Brain microvascular endothelial cell (primary cell): Measurements from ENCODE around the gene C3orf70.
A peak's percentile ranks its signal among the peaks of the same experiment; 100 is the strongest.
"Not testable (repeated sequence)": the region's sequence is repeated elsewhere in the genome, so short reads cannot be mapped to it uniquely, and the experiment has no call there.

Source experiments
- DNase-seq: peaks from one replicate; pipeline ENCODE4 v3.0.0-alpha.2; 2020
- H3K27ac ChIP-seq: fragments of 250-450 bp; sonication (Bioruptor Pico); 2 replicates; pipeline ENCODE4 v1.5.1; 2020; ENCODE audit warnings: mild to moderate bottlenecking, moderate library complexity
- H3K27me3 ChIP-seq: fragments of 250-450 bp; sonication (Bioruptor Pico); replicated peaks from 2 replicates; pipeline ENCODE4 v1.5.1; 2020; ENCODE audit warnings: mild to moderate bottlenecking
- H3K36me3 ChIP-seq: fragments of 250-450 bp; sonication (Bioruptor Pico); replicated peaks from 2 replicates; pipeline ENCODE4 v1.5.1; 2020; ENCODE audit warnings: mild to moderate bottlenecking
- H3K4me3 ChIP-seq: 2 replicates; pipeline ENCODE4 v1.5.1; 2011; ENCODE audit warnings: low read depth, mild to moderate bottlenecking, control low read depth, low read length, moderate library complexity
- in situ Hi-C: cut with HindIII; loops from 2 replicates; pipeline ENCODE4 v1.10.0; 2017; ENCODE audit warnings: low sequenced_read_pairs, low pct_ligation_motif_present
- TF ChIP-seq, protein P1 (sequence below): IDR thresholded peaks from 2 replicates; pipeline ENCODE4 v1.5.1; 2011; ENCODE audit warnings: low read depth, mild to moderate bottlenecking, moderate library complexity, low read length, control low read depth, inconsistent platforms; ENCODE audit errors: missing control alignments

C3orf70 gene

GRCh38 chr3:185112186-185112585 is 40.7 kb downstream of the C3orf70 start:
- Histone ChIP-seq H3K4me3 (no peak overlapping the region), H3K27ac (no peak overlapping the region), H3K36me3 (no peaks in the 10 kb centered on the region), H3K27me3 (no peaks in the 10 kb centered on the region)
- no peak for DNase-seq
- TF ChIP-seq, protein P1, sequence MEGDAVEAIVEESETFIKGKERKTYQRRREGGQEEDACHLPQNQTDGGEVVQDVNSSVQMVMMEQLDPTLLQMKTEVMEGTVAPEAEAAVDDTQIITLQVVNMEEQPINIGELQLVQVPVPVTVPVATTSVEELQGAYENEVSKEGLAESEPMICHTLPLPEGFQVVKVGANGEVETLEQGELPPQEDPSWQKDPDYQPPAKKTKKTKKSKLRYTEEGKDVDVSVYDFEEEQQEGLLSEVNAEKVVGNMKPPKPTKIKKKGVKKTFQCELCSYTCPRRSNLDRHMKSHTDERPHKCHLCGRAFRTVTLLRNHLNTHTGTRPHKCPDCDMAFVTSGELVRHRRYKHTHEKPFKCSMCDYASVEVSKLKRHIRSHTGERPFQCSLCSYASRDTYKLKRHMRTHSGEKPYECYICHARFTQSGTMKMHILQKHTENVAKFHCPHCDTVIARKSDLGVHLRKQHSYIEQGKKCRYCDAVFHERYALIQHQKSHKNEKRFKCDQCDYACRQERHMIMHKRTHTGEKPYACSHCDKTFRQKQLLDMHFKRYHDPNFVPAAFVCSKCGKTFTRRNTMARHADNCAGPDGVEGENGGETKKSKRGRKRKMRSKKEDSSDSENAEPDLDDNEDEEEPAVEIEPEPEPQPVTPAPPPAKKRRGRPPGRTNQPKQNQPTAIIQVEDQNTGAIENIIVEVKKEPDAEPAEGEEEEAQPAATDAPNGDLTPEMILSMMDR, result no peak
- in situ Hi-C loops, result no loop called here

- H3K27me3 ChIP-seq, H3K4me3 ChIP-seq, H3K36me3 ChIP-seq, DNase-seq, in situ Hi-C loops, H3K27ac ChIP-seq: not testable (repeated sequence)
Measured at GRCh38 chr3:185109012-185109411, 43.8 kb downstream of the C3orf70 start.

DNA sequence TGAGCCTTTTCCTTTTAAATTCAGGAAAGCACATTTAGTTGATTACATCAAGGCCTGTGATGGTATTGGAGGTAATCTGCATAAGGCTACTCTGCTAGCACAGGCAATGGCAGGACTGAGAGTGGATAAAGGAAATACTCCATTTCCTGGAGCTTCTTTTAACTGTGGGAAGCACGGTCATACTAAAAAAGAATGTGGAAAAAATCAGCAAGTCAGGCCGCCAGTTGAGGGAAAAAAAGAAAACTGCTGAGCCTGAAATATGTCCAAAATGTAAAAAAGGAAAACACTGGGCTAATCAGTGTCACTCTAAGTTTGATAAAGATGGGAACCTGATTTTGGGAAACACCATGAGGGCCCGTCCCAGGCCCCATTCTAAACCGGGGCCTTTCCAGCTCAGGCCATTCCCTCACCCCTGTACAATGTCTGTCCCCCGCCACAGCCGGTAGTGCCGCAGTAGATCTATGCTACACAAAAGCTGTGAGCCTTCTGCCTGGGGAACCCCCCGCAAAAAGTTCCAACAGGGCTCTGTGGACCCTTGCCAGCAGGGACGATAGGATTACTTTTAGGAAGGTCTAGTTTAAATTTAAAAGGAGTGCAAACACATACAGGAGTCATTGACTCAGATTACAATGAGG is 46.5 kb downstream of the C3orf70 start:
- H3K27ac ChIP-seq, H3K36me3 ChIP-seq, in situ Hi-C loops, H3K27me3 ChIP-seq, H3K4me3 ChIP-seq: not testable (repeated sequence)
- DNase-seq, result peak; percentile 1

DNA sequence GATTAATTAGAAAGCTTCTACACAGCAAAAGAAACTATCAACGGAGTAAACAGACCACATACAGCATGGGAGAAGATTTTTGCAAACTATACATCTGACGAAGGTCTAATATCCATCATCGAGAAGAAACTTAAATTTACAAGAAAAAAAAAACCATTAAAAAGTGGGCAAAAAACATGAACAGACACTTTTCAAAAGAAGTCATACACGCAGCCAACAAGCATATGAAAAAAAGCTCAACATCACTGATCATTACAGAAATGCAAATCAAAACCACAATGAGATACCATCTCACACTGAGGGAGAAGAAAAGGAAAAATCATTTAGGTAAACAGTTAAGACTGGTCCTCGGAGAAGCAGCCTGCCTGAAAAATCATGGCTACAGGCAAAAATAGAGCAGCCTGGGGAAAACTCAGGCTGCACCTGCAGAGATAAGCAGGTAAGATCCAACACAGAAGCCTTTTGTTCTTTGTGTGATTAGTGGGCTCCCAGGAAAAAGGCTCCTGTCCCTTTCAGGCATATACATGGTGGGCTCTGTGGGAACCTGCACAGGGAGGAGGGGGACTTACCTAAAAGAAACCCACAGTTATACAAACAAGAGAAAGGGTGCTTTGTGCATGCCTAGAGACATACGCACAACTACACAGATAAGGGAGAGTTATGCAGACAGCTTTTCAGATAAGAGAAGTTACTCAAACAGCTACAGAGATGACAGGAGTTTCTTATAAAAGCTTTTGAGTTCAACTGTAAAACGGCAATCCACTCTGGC is 49.3 kb downstream of the C3orf70 start:
- Histone ChIP-seq H3K4me3 (no peak overlapping the region), H3K27me3 (no peaks in the 10 kb centered on the region), H3K27ac (no peak overlapping the region), H3K36me3 (no peaks in the 10 kb centered on the region)
- DNase-seq, result peak; percentile 3
- TF ChIP-seq, protein P1, result no peak
- in situ Hi-C loops, result no loop called here

DNA sequence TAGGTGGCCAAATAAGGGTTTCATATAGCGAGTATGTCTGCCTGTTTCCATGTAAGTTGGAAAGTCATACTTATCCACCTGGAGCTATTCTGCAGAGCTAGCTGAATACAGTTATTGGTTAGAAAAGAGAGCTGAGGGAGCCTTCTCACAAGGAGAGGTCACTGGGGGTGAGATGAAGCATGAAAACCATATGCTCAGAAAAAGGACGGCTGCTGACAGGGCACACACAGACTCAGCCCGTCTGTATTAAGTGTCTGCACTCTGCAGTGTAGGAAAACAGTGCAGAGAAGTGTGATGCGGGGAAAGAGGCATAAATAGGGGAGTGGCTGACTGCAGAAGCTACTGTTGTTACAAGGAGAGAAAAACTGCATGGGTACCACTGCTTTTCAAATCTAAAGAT is 58.2 kb downstream of the C3orf70 start:
- no peaks in the 10 kb centered on the region for H3K27me3 ChIP-seq
- in situ Hi-C loops, result no loop called here
- no peak overlapping the region for H3K27ac ChIP-seq
- H3K36me3 ChIP-seq, result no peaks in the 10 kb centered on the region
- TF ChIP-seq, protein P1, result no peak
- H3K4me3 ChIP-seq, result no peak overlapping the region
- peak; percentile 4 for DNase-seq

- no peaks in the 10 kb centered on the region for H3K36me3 ChIP-seq
- H3K4me3 ChIP-seq, result no peak overlapping the region
- H3K27ac ChIP-seq, result no peak overlapping the region
- no peak for DNase-seq
- no peaks in the 10 kb centered on the region for H3K27me3 ChIP-seq
- TF ChIP-seq, protein P1, result no peak
- in situ Hi-C loops, result no loop called here
Measured at GRCh38 chr3:185093116-185093515, 59.7 kb downstream of the C3orf70 start.
